C4-2B (cell line): Measurements from ENCODE around the gene PLXNA4.

Source experiments
- ZFX ChIP-seq: fragments of 450-650 bp; IDR thresholded peaks from 2 replicates; pipeline ENCODE4 v1.6.1; 2017
- TF ChIP-seq, protein P1 (sequence below): fragments of 450-650 bp; conservative IDR thresholded peaks from 2 replicates; pipeline ENCODE4 v1.5.1; 2017; ENCODE audit warnings: mild to moderate bottlenecking

DNA sequence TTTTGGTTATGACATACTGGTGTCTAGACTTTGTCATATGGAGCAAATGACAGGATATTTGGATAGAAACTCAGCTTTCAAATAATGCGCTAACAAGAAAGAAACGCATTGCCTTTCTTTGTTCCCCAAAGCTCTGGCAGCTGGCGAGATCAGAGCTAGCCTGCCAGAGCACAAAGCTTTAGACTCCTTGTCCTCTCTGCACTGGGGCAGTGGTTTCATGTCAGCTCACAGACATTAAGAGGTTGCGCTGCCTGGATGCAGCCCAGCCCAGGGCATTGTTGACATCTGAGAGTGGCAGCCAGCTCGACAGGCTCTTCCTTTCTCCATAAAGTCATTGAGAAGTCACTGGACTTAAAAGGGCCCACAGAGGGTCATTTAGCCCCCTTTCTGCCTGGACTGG, 212.0 kb downstream of the PLXNA4 start:
- TF ChIP-seq, protein P1, sequence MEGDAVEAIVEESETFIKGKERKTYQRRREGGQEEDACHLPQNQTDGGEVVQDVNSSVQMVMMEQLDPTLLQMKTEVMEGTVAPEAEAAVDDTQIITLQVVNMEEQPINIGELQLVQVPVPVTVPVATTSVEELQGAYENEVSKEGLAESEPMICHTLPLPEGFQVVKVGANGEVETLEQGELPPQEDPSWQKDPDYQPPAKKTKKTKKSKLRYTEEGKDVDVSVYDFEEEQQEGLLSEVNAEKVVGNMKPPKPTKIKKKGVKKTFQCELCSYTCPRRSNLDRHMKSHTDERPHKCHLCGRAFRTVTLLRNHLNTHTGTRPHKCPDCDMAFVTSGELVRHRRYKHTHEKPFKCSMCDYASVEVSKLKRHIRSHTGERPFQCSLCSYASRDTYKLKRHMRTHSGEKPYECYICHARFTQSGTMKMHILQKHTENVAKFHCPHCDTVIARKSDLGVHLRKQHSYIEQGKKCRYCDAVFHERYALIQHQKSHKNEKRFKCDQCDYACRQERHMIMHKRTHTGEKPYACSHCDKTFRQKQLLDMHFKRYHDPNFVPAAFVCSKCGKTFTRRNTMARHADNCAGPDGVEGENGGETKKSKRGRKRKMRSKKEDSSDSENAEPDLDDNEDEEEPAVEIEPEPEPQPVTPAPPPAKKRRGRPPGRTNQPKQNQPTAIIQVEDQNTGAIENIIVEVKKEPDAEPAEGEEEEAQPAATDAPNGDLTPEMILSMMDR, result no peak
- no peak for TF ChIP-seq ZFX
